Measurements from ENCODE around the gene RNF152.

Gene RNF152

DNA sequence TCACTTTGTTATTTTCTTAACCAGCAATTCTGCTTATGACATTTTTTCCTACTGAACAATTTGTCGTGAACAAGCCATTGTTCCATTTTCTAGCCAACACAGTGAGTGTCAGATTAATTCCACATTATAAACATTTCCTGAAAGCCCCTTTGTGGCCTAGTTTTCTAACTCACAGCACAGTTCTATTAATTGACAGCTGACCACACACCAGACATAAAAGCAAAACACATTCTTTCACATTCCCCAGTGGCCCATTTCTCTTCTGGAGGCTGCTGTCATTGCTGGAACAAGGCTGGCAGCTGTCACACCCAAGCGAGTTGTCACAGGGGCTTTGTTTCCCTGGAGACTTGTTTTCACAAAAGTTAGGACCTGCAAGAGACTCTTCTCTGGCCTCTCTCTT lies 50.7 kb downstream of the RNF152 start:
- Histone ChIP-seq H3K4me3 (ENCODE audit: low read depth, low read length, poor library complexity, severe bottlenecking) (no peak overlapping the region), H4K20me1 (ENCODE audit: insufficient read depth, low read length) (no peaks in the 10 kb centered on the region), H3F3A (ENCODE audit: insufficient read depth, low read length) (no peaks in the 10 kb centered on the region), H3K27me3 (ENCODE audit: insufficient read depth, low read length) (no peaks in the 10 kb centered on the region), H3K36me3 (ENCODE audit: insufficient read depth, low read length) (no peaks in the 10 kb centered on the region), H3K9ac (ENCODE audit: low read length) (no peak overlapping the region), H3K4me1 (ENCODE audit: insufficient read depth, low read length, severe bottlenecking) (no peaks in the 10 kb centered on the region), H2AFZ (ENCODE audit: low read length) (no peak overlapping the region), H3K4me2 (ENCODE audit: low read length) (no peak overlapping the region), H3K27ac (ENCODE audit: low read depth, low read length, poor library complexity, severe bottlenecking) (no peak overlapping the region), H3K9me3 (ENCODE audit: low read length) (no peaks in the 10 kb centered on the region), H3K9me2 (ENCODE audit: low read depth, low read length) (no peaks in the 10 kb centered on the region), H3K79me2 (ENCODE audit: insufficient read depth, low read length) (no peaks in the 10 kb centered on the region)
- TF ChIP-seq EZH2 (IDR thresholded peaks at IDR 0.05; ENCODE audit: borderline replicate concordance, low read length): no peak
- TF ChIP-seq, protein P1, sequence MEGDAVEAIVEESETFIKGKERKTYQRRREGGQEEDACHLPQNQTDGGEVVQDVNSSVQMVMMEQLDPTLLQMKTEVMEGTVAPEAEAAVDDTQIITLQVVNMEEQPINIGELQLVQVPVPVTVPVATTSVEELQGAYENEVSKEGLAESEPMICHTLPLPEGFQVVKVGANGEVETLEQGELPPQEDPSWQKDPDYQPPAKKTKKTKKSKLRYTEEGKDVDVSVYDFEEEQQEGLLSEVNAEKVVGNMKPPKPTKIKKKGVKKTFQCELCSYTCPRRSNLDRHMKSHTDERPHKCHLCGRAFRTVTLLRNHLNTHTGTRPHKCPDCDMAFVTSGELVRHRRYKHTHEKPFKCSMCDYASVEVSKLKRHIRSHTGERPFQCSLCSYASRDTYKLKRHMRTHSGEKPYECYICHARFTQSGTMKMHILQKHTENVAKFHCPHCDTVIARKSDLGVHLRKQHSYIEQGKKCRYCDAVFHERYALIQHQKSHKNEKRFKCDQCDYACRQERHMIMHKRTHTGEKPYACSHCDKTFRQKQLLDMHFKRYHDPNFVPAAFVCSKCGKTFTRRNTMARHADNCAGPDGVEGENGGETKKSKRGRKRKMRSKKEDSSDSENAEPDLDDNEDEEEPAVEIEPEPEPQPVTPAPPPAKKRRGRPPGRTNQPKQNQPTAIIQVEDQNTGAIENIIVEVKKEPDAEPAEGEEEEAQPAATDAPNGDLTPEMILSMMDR (IDR thresholded peaks at IDR 0.05; ENCODE audit: low read length): no peak

DNA sequence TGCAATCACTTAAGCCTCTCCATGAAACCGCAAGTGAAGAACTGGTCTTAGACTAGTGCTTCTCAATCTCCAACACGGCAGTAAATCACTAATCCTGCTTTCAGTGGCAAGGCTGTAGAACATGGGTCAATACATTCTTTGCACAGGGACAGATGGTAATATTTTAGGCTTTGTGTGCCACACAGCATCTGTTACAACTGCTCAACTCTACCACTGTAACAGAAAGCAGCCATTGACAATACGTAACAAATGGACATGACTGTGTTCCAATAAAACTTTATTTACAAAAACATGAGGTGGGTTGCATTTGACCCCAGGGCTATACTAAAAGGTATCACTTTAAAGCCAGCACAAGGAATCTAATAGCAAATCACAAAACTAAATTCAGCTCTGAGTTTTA lies 51.1 kb downstream of the RNF152 start:
- Histone ChIP-seq H3K79me2 (ENCODE audit: insufficient read depth, low read length) (no peaks in the 10 kb centered on the region), H3F3A (ENCODE audit: insufficient read depth, low read length) (no peaks in the 10 kb centered on the region), H4K20me1 (ENCODE audit: insufficient read depth, low read length) (no peaks in the 10 kb centered on the region), H3K9me2 (ENCODE audit: low read depth, low read length) (no peaks in the 10 kb centered on the region), H3K27ac (ENCODE audit: low read depth, low read length, poor library complexity, severe bottlenecking) (no peak overlapping the region), H3K4me1 (ENCODE audit: insufficient read depth, low read length, severe bottlenecking) (no peaks in the 10 kb centered on the region), H2AFZ (ENCODE audit: low read length) (no peak overlapping the region), H3K9me3 (ENCODE audit: low read length) (no peaks in the 10 kb centered on the region), H3K9ac (ENCODE audit: low read length) (no peak overlapping the region), H3K4me3 (ENCODE audit: low read depth, low read length, poor library complexity, severe bottlenecking) (no peak overlapping the region), H3K36me3 (ENCODE audit: insufficient read depth, low read length) (no peaks in the 10 kb centered on the region), H3K4me2 (ENCODE audit: low read length) (no peak overlapping the region), H3K27me3 (ENCODE audit: insufficient read depth, low read length) (no peaks in the 10 kb centered on the region)
- TF ChIP-seq, protein P1 (IDR thresholded peaks at IDR 0.05; ENCODE audit: low read length): no peak
- no peak for TF ChIP-seq EZH2 (IDR thresholded peaks at IDR 0.05; ENCODE audit: borderline replicate concordance, low read length)

DNA sequence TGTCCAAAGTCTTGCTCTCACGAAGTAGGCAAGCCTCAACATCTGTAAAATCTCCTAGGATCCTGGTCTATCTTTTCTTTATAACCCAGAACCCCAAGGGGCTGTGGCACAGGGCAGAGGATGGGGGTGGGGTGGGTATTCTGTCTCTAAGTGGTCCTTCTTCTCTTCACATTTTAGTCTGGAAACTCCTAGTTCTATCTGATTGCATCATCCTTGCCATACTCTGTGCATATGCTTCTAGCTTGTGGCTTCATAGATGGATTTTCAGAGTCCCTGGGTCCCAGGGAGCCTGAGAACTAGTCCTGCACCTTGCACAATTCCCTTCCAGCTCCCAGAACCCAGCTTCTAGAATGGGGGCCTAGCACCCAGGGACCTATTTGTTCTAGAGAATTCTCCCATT lies 52.5 kb downstream of the RNF152 start:
- Histone ChIP-seq H3K4me1 (ENCODE audit: insufficient read depth, low read length, severe bottlenecking) (no peaks in the 10 kb centered on the region), H2AFZ (ENCODE audit: low read length) (no peak overlapping the region), H3F3A (ENCODE audit: insufficient read depth, low read length) (no peaks in the 10 kb centered on the region), H3K9me3 (ENCODE audit: low read length) (no peaks in the 10 kb centered on the region), H4K20me1 (ENCODE audit: insufficient read depth, low read length) (no peaks in the 10 kb centered on the region), H3K27ac (ENCODE audit: low read depth, low read length, poor library complexity, severe bottlenecking) (no peak overlapping the region), H3K4me3 (ENCODE audit: low read depth, low read length, poor library complexity, severe bottlenecking) (no peak overlapping the region), H3K36me3 (ENCODE audit: insufficient read depth, low read length) (no peaks in the 10 kb centered on the region), H3K27me3 (ENCODE audit: insufficient read depth, low read length) (no peaks in the 10 kb centered on the region), H3K9ac (ENCODE audit: low read length) (no peak overlapping the region), H3K9me2 (ENCODE audit: low read depth, low read length) (no peaks in the 10 kb centered on the region), H3K4me2 (ENCODE audit: low read length) (no peak overlapping the region), H3K79me2 (ENCODE audit: insufficient read depth, low read length) (no peaks in the 10 kb centered on the region)
- TF ChIP-seq, protein P1 (IDR thresholded peaks at IDR 0.05; ENCODE audit: low read length): no peak
- TF ChIP-seq EZH2 (IDR thresholded peaks at IDR 0.05; ENCODE audit: borderline replicate concordance, low read length): no peak
